Peyer's patch (tissue), 4 donors: Measurements from ENCODE around the gene RUNX3. TPM values are rescaled to one million over a fixed set of nuclear protein-coding genes. Genes with fewer than 3 reads are reported as not detected.
"Not testable (repeated sequence)": the region's sequence is repeated elsewhere in the genome, so short reads cannot be mapped to it uniquely, and the experiment has no call there.

Experiments
- DNase-seq, 3 donors: peaks; one replicate each; pipeline ENCODE4 v3.0.0-alpha.2; 2017 to 2019
- H3K27ac ChIP-seq, 4 donors: fragments of 200-600 bp; sonication (generic); one replicate each; pipeline ENCODE4 v1.5.1; 2016 to 2019
- H3K27me3 ChIP-seq, 2 donors: fragments of 200-600 bp; sonication (generic); one replicate each; pipeline ENCODE4 v1.5.1; 2019
- H3K36me3 ChIP-seq, 3 donors: fragments of 200-600 bp; sonication (generic); one replicate each; pipeline ENCODE4 v1.5.1; 2016 to 2019
- H3K4me1 ChIP-seq, 4 donors: fragments of 200-600 bp; sonication (generic); one replicate each; pipeline ENCODE4 v1.5.1; 2016 to 2019
- H3K4me3 ChIP-seq, 4 donors: fragments of 200-600 bp; sonication (generic); 1 replicate in 3 of 4; 2 replicates in 1 of 4; pipeline ENCODE4 v1.5.1; 2016 to 2019; ENCODE audit warnings: mild to moderate bottlenecking in 1 of 4
- H3K9me3 ChIP-seq, 4 donors: fragments of 200-600 bp; sonication (generic); one replicate each; pipeline ENCODE4 v1.5.1; 2016 to 2019; ENCODE audit warnings: mild to moderate bottlenecking in 1 of 4
- CTCF ChIP-seq, 6 experiments: fragments of 450-650 bp in 4 of 6; fragments of 200-600 bp in 2 of 6; sonication (generic) in 1 of 6; IDR thresholded peaks; one replicate each; pipeline ENCODE4 v1.5.1; 2017 to 2019; ENCODE audit warnings: antibody characterized with exemption in 6 of 6, mild to moderate bottlenecking in 3 of 6, moderate library complexity in 1 of 6
- POLR2A ChIP-seq, 2 donors: fragments of 450-650 bp; IDR thresholded peaks; one replicate each; pipeline ENCODE4 v1.5.1; 2017; ENCODE audit warnings: antibody characterized with exemption in 2 of 2, mild to moderate bottlenecking in 2 of 2, moderate library complexity in 2 of 2
- total RNA-seq, 4 donors: library from RNA; depleted of rRNA; stranded (reverse); fragments of >200 nt; gene quantifications; one replicate each; pipeline ENCODE4 v1.1.0, GENCODE V29; 2016

The RUNX3 gene
- total RNA-seq, 4 donors from 2014 or later: 2.1 to 9.9 (median 6.0) TPM

- H3K9me3 ChIP-seq: no peaks in the 10 kb centered on the region
- peaks cover 0 to 8% (median 0%) of the 10 kb centered on the region in 3 donors for H3K36me3 ChIP-seq
- DNase-seq: no peak
- H3K27me3 ChIP-seq: no peaks in the 10 kb centered on the region
- TF ChIP-seq CTCF (IDR thresholded peaks at IDR 0.05) (no peak), POLR2A (IDR thresholded peaks at IDR 0.05) (no peak)
- peak overlapping the region; percentile 53 to 92 (median 80) for H3K27ac ChIP-seq
- peaks cover 0 to 25% (median 7%) of the 10 kb centered on the region in 4 donors for H3K4me1 ChIP-seq
- H3K4me3 ChIP-seq: no peak overlapping the region
Observed at GRCh38 chr1:24910210-24910609, 19.9 kb downstream of the RUNX3 start.

- no peaks in the 10 kb centered on the region for H3K27me3 ChIP-seq
- no peak overlapping the region for H3K4me3 ChIP-seq
- H3K27ac ChIP-seq: peak overlapping the region in 2 of 4 donors; percentile 9 to 53
- peak in 2 of 3 donors; percentile 82 to 84 for DNase-seq
- H3K36me3 ChIP-seq: peaks cover 0 to 8% (median 0%) of the 10 kb centered on the region in 3 donors
- TF ChIP-seq POLR2A (IDR thresholded peaks at IDR 0.05) (no peak), CTCF (IDR thresholded peaks at IDR 0.05) (peak in 3 of 6 experiments; percentile 62 to 75 (median 69))
- peaks cover 0 to 19% (median 5%) of the 10 kb centered on the region in 4 donors for H3K4me1 ChIP-seq
- H3K9me3 ChIP-seq: no peaks in the 10 kb centered on the region
Observed at GRCh38 chr1:24909388-24909898, 20.6 kb downstream of the RUNX3 start.

- Histone ChIP-seq H3K27me3 (no peaks in the 10 kb centered on the region), H3K4me3 (no peak overlapping the region), H3K36me3 (peaks cover 0 to 8% (median 0%) of the 10 kb centered on the region in 3 donors), H3K9me3 (no peaks in the 10 kb centered on the region), H3K4me1 (peaks cover 0 to 13% (median 3%) of the 10 kb centered on the region in 4 donors), H3K27ac (no peak overlapping the region)
- no peak for TF ChIP-seq CTCF (IDR thresholded peaks at IDR 0.05)
- TF ChIP-seq POLR2A (IDR thresholded peaks at IDR 0.05): no peak
- DNase-seq: peak in 1 of 3 donors; percentile 34
Observed at GRCh38 chr1:24908591-24909259, 21.4 kb downstream of the RUNX3 start.

- not testable (repeated sequence) for H3K9me3 ChIP-seq, H3K4me3 ChIP-seq, H3K27me3 ChIP-seq, H3K36me3 ChIP-seq, H3K27ac ChIP-seq
- peaks cover 0 to 13% (median 3%) of the 10 kb centered on the region in 4 donors for H3K4me1 ChIP-seq
- DNase-seq: peak in 1 of 3 donors; percentile 35
Observed at GRCh38 chr1:24907587-24908294, 22.3 kb downstream of the RUNX3 start.

GRCh38 chr1:24906760-24907490 is 23.2 kb downstream of the RUNX3 start:
- TF ChIP-seq POLR2A (IDR thresholded peaks at IDR 0.05) (no peak), CTCF (IDR thresholded peaks at IDR 0.05) (no peak)
- peak; percentile 14 to 39 (median 37) for DNase-seq
- peaks cover 0 to 13% (median 3%) of the 10 kb centered on the region in 4 donors for H3K4me1 ChIP-seq
- H3K36me3 ChIP-seq: peaks cover 0 to 8% (median 0%) of the 10 kb centered on the region in 3 donors
- no peaks in the 10 kb centered on the region for H3K9me3 ChIP-seq
- no peak overlapping the region for H3K27ac ChIP-seq
- no peaks in the 10 kb centered on the region for H3K27me3 ChIP-seq
- no peak overlapping the region for H3K4me3 ChIP-seq
